Measurements from ENCODE around the gene HCN1. TPM values are rescaled to one million over a fixed set of nuclear protein-coding genes. Genes with fewer than 3 reads are reported as not detected.
"Not testable (repeated sequence)": the region's sequence is repeated elsewhere in the genome, so short reads cannot be mapped to it uniquely, and the experiment has no call there.

Gene HCN1
- total RNA-seq, 1 donor from 2014 or later: not detected

GRCh38 chr5:45484781-45485180 lies 211.4 kb downstream of the HCN1 start:
- TF ChIP-seq CTCF (IDR thresholded peaks at IDR 0.05; ENCODE audit: insufficient read depth, low read length, severe bottlenecking): no peak
- Histone ChIP-seq H3K36me3 (ENCODE audit: control insufficient read depth, insufficient read depth, low read length) (no peaks in the 10 kb centered on the region), H3K4me3 (ENCODE audit: low read depth, low read length) (no peak overlapping the region), H3K27me3 (ENCODE audit: control insufficient read depth, insufficient read depth, low read length) (no peaks in the 10 kb centered on the region)
- FAIRE-seq (no peak), DNase-seq (ENCODE audit: low read depth) (no peak)

GRCh38 chr5:45454114-45454513 lies 242.1 kb downstream of the HCN1 start:
- FAIRE-seq: no peak
- TF ChIP-seq CTCF (IDR thresholded peaks at IDR 0.05; ENCODE audit: insufficient read depth, low read length, severe bottlenecking): no peak
- Histone ChIP-seq H3K4me3 (ENCODE audit: low read depth, low read length) (no peak overlapping the region), H3K36me3 (ENCODE audit: control insufficient read depth, insufficient read depth, low read length) (no peaks in the 10 kb centered on the region), H3K27me3 (ENCODE audit: control insufficient read depth, insufficient read depth, low read length) (no peaks in the 10 kb centered on the region)
- peak; percentile 18 for DNase-seq (ENCODE audit: low read depth)

- not testable (repeated sequence) for H3K4me3 ChIP-seq (ENCODE audit: low read depth, low read length); H3K36me3 ChIP-seq (ENCODE audit: control insufficient read depth, insufficient read depth, low read length); DNase-seq (ENCODE audit: low read depth); H3K27me3 ChIP-seq (ENCODE audit: control insufficient read depth, insufficient read depth, low read length); FAIRE-seq
These were observed 251.3 kb downstream of the HCN1 start for GRCh38 chr5:45444856-45445255.

- H3K36me3 ChIP-seq (ENCODE audit: control insufficient read depth, insufficient read depth, low read length): no peaks in the 10 kb centered on the region
- FAIRE-seq (no peak), DNase-seq (ENCODE audit: low read depth) (no peak)
- H3K27me3 ChIP-seq (ENCODE audit: control insufficient read depth, insufficient read depth, low read length): no peaks in the 10 kb centered on the region
- no peak overlapping the region for H3K4me3 ChIP-seq (ENCODE audit: low read depth, low read length)
- no peak for TF ChIP-seq CTCF (IDR thresholded peaks at IDR 0.05; ENCODE audit: insufficient read depth, low read length, severe bottlenecking)
These were observed 255.7 kb downstream of the HCN1 start for GRCh38 chr5:45440466-45440865.

- DNase-seq (ENCODE audit: low read depth) (no peak), FAIRE-seq (no peak)
- no peaks in the 10 kb centered on the region for H3K27me3 ChIP-seq (ENCODE audit: control insufficient read depth, insufficient read depth, low read length)
- H3K36me3 ChIP-seq (ENCODE audit: control insufficient read depth, insufficient read depth, low read length): no peaks in the 10 kb centered on the region
- no peak for TF ChIP-seq CTCF (IDR thresholded peaks at IDR 0.05; ENCODE audit: insufficient read depth, low read length, severe bottlenecking)
- H3K4me3 ChIP-seq (ENCODE audit: low read depth, low read length): no peak overlapping the region
These were observed 258.4 kb downstream of the HCN1 start for GRCh38 chr5:45437752-45438151.

- Histone ChIP-seq H3K36me3 (ENCODE audit: control insufficient read depth, insufficient read depth, low read length) (no peaks in the 10 kb centered on the region), H3K4me3 (ENCODE audit: low read depth, low read length) (no peak overlapping the region), H3K27me3 (ENCODE audit: control insufficient read depth, insufficient read depth, low read length) (no peaks in the 10 kb centered on the region)
- no peak for TF ChIP-seq CTCF (IDR thresholded peaks at IDR 0.05; ENCODE audit: insufficient read depth, low read length, severe bottlenecking)
- FAIRE-seq: no peak
- DNase-seq (ENCODE audit: low read depth): no peak
These were observed 278.7 kb downstream of the HCN1 start for GRCh38 chr5:45417285-45417998.
